Ovary (tissue), 10 donors: ENCODE results near the gene ZHX3. TPM values are rescaled to one million over a fixed set of nuclear protein-coding genes. Genes with fewer than 3 reads are reported as not detected.
A peak's percentile ranks its signal among the peaks of the same experiment; 100 is the strongest.

Experiments used
- DNase-seq, 5 donors: peaks; one replicate each; pipeline ENCODE4 v3.0.0-alpha.2; 2019 to 2020
- H3K27ac ChIP-seq, 2 donors: fragments of 200-600 bp; one replicate each; pipeline versions ENCODE4 v1.5.1 to v1.8.0; 2019 to 2022
- H3K27me3 ChIP-seq: fragments of 200-600 bp; one replicate; pipeline ENCODE4 v1.8.0; 2022
- H3K36me3 ChIP-seq: fragments of 200-600 bp; sonication (generic); one replicate; pipeline ENCODE4 v1.5.1; 2019
- H3K4me1 ChIP-seq: one replicate; pipeline ENCODE4 v1.8.1; 2013; ENCODE audit warnings: mild to moderate bottlenecking, moderate library complexity; ENCODE audit not compliant: insufficient read depth
- H3K4me3 ChIP-seq: fragments of 200-600 bp; sonication (generic); one replicate; pipeline ENCODE4 v1.5.1; 2017
- H3K9me3 ChIP-seq, 2 donors: fragments of 200-600 bp in 1 of 2; sonication (generic) in 1 of 2; one replicate each; pipeline versions ENCODE4 v1.5.1 to v1.8.1; 2013 to 2019; ENCODE audit warnings: mild to moderate bottlenecking in 1 of 2, moderate library complexity in 1 of 2
- CTCF ChIP-seq, 3 donors: fragments of 450-650 bp in 2 of 3; fragments of 200-600 bp in 1 of 3; IDR thresholded peaks; one replicate each; pipeline versions ENCODE4 v1.5.1 to v1.8.0; 2016 to 2022; ENCODE audit warnings: antibody characterized with exemption in 3 of 3, mild to moderate bottlenecking in 1 of 3
- EP300 ChIP-seq: sonication (generic); formaldehyde crosslinking; IDR thresholded peaks from one replicate; pipeline ENCODE4 v1.6.1; 2017; ENCODE audit warnings: antibody characterized with exemption
- POLR2A ChIP-seq: fragments of 450-650 bp; IDR thresholded peaks from one replicate; pipeline ENCODE4 v1.6.1; 2017; ENCODE audit warnings: antibody characterized with exemption, mild to moderate bottlenecking, moderate library complexity
- WGBS, 3 donors: extraction: QIAGEN DNeasy Blood & Tissue Kit in 1 of 3; methylation state at CpG; one replicate each; pipeline versions ENCODE4 v1.1.5 to v1.1.7; 2013 to 2017; 5-methylcytosine and 5-hydroxymethylcytosine counted together
- intact Hi-C, 4 donors: fragments of 100-400 bp; cut with DNase I; formaldehyde crosslinking; loops; one replicate each; pipeline versions ENCODE4 v1.11.0 to v1.15.1; 2022 to 2023
- long read RNA-seq, 3 donors: library from polyadenylated mRNA in 2 of 3; unstranded in 2 of 3; transcript quantifications; one replicate each; pipeline ENCODE4 v2.0.0 and lab custom pipeline, GENCODE V29; 2021 to 2026
- polyA plus RNA-seq, 2 donors: library from polyadenylated mRNA; stranded (reverse); fragments of 200-250 nt in 1 of 2; fragments of 350-450 nt in 1 of 2; fragmentation: Illumina TruSeq in 1 of 2; extraction: RNeasy Lipid Tissue Mini Kit (QIAGEN cat#74804) in 1 of 2; gene quantifications; one replicate each; pipeline ENCODE4 v1.2.3, GENCODE V29; 2013 to 2014
- total RNA-seq, 7 donors: library from RNA; depleted of rRNA in 2 of 7; stranded (reverse); fragments of >200 nt in 2 of 7; fragmentation: NEBNext Ultra II Directional in 3 of 7; extraction: Animal tissue kit (Norgen Biotek cat#: 25700) in 3 of 7; gene quantifications; one replicate each; pipeline versions ENCODE4 v1.1.0 to v1.2.4, GENCODE V29; 2016 to 2023
- donor health status: DM: no; HTN: no; CAD: no; lungs with moderate emphysema.
- donor health status: DM: no; HTN: no; CAD: no.
- donor health status: Bipolar disorder and iron deficiency.
- donor health status: DM: yes; HTN: yes; CAD: no.
- donor health status: DM: no; HTN: no; CAD: no.
- donor health status: DM: yes; HTN: yes; CAD: no.

ZHX3 gene
- 10 to 100 TPM; 17.5 to 72.0 (median 53.0) TPM for total RNA-seq
- 10 to 100 TPM; 20.6 to 39.6 TPM for polyA plus RNA-seq
- long read RNA-seq, donor 1, full-length matches to known transcripts, result 1 of 23 reads
- long read RNA-seq, donor 1, partial matches to known transcripts, result 6 of 23 reads
- long read RNA-seq, donor 1, other reads (novel, unspliced or antisense), result 16 of 23 reads
- long read RNA-seq, donor 2, full-length matches to known transcripts, result 2 of 2 reads
- long read RNA-seq, donor 2, partial matches to known transcripts, result 0 of 2 reads
- long read RNA-seq, donor 2, other reads (novel, unspliced or antisense), result 0 of 2 reads
- long read RNA-seq, donor 3, full-length matches to known transcripts, result 5 of 28 reads
- long read RNA-seq, donor 3, partial matches to known transcripts, result 7 of 28 reads
- long read RNA-seq, donor 3, other reads (novel, unspliced or antisense), result 16 of 28 reads

- Histone ChIP-seq H3K27me3 (no peaks in the 10 kb centered on the region), H3K36me3 (no peaks in the 10 kb centered on the region), H3K4me1 (peaks cover 13% of the 10 kb centered on the region), H3K27ac (peak within 1 kb of the TSS; percentile 74 to 81), H3K4me3 (peak within 1 kb of the TSS; percentile 85), H3K9me3 (no peaks in the 10 kb centered on the region)
- 0 to 1% (median 0%) methylated on average over 32 to 64 of the region's 64 CpGs for WGBS, 3 donors
- no peak for TF ChIP-seq EP300
- TF ChIP-seq CTCF (IDR thresholded peaks at IDR 0.05), result no peak
- peak; percentile 40 for TF ChIP-seq POLR2A
- intact Hi-C loops, result loop anchor here in 2 of 4 donors (5.0 to 10.0 kb wide), 2 partner anchors 63 to 70 kb away; no protein-coding TSS in a partner anchor
- DNase-seq, result peak; percentile 97 to 99 (median 98)
These were observed at the start of gene ZHX3 for GRCh38 chr20:41317546-41318270. ZHX3 (minus strand) TSS chr20:41317731; CDS start chr20:41204916, 112,815 bp downstream.

GRCh38 chr20:41367393-41367695 is 49.8 kb upstream of the ZHX3 start:
- Histone ChIP-seq H3K36me3 (no peaks in the 10 kb centered on the region), H3K4me1 (peaks cover 1% of the 10 kb centered on the region), H3K9me3 (peaks cover 0 to 5% of the 10 kb centered on the region in 2 donors), H3K4me3 (no peak overlapping the region), H3K27ac (no peak overlapping the region), H3K27me3 (no peaks in the 10 kb centered on the region)
- 86 to 89% (median 88%) methylated on average over 13 of the region's 13 CpGs for WGBS, 3 donors
- TF ChIP-seq POLR2A, result no peak
- DNase-seq, result no peak
- intact Hi-C loops, result no loop called here

- 8 to 38% (median 19%) methylated on average over 19 to 92 of the region's 93 CpGs for whole genome bisulfite sequencing, 3 donors
- intact Hi-C loops, result no loop called here
- H3K27me3 ChIP-seq, result no peaks in the 10 kb centered on the region
- DNase-seq, result peak in 2 of 5 donors; percentile 21 to 62
- H3K9me3 ChIP-seq, result peaks cover 0 to 5% of the 10 kb centered on the region in 2 donors
- H3K4me3 ChIP-seq, result peak within 1 kb of the TSS; percentile 30
- peak within 1 kb of the TSS in 1 of 2 donors; percentile 44 for H3K27ac ChIP-seq
- no peaks in the 10 kb centered on the region for H3K36me3 ChIP-seq
- peaks cover 2% of the 10 kb centered on the region for H3K4me1 ChIP-seq
- no peak for TF ChIP-seq EP300
- no peak for TF ChIP-seq POLR2A
- TF ChIP-seq CTCF (IDR thresholded peaks at IDR 0.05), result no peak
These were observed 49.2 kb upstream of the ZHX3 start, which contains the start of gene EMILIN3 for GRCh38 chr20:41366546-41367392. EMILIN3 (minus strand) TSS chr20:41366818; CDS start chr20:41366634, 184 bp downstream.

- H3K4me3 ChIP-seq, result peak overlapping the region; percentile 30
- no peaks in the 10 kb centered on the region for H3K36me3 ChIP-seq
- no peak for TF ChIP-seq POLR2A
- intact Hi-C loops, result no loop called here
- H3K4me1 ChIP-seq, result peaks cover 3% of the 10 kb centered on the region
- peak overlapping the region; percentile 13 to 44 for H3K27ac ChIP-seq
- H3K9me3 ChIP-seq, result peaks cover 0 to 2% of the 10 kb centered on the region in 2 donors
- peak in 4 of 5 donors; percentile 19 to 65 (median 48) for DNase-seq
- WGBS, 3 donors, result 3 to 7% (median 6%) methylated on average over 42 to 72 of the region's 76 CpGs
- H3K27me3 ChIP-seq, result no peaks in the 10 kb centered on the region
These were observed 48.4 kb upstream of the ZHX3 start for GRCh38 chr20:41365777-41366545.
